Measurements from ENCODE around the gene C5orf15.
"Not testable (repeated sequence)": the region's sequence is repeated elsewhere in the genome, so short reads cannot be mapped to it uniquely, and the experiment has no call there.

Gene C5orf15

DNA sequence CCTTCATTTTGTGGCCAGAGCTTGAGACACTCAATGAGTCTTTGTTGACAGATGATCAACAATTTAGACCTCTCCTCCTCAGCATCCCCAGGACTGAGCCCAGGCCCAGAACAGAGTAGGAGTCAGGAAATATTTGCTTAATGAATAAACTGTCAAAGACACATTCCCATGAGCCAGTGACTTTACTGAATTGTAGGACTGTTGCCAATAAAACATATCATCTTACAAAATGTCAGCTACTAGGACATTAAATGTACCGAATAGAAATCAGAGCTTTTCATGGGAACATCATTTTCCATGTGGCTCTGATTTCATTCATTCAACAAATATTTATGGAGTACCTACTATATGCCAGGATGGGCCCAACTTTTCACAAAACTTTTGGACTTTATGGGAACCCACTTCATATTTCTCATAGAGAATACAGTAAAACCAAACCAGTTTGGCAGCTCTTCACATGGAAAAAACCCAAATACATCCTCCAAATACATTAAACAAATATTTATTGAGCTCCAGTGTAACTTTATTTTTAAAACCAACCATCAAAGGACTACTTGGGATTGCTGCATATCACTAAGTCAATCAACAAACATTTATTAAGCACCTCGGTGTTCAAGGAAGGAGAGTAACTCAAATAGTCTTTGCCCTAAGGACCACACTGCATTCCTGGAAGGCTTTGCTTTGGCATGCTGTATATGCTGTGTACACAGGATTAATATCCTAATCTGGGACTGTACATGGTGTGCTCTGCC lies 24.9 kb upstream of the C5orf15 start:
- no peak for DNase-seq

DNA sequence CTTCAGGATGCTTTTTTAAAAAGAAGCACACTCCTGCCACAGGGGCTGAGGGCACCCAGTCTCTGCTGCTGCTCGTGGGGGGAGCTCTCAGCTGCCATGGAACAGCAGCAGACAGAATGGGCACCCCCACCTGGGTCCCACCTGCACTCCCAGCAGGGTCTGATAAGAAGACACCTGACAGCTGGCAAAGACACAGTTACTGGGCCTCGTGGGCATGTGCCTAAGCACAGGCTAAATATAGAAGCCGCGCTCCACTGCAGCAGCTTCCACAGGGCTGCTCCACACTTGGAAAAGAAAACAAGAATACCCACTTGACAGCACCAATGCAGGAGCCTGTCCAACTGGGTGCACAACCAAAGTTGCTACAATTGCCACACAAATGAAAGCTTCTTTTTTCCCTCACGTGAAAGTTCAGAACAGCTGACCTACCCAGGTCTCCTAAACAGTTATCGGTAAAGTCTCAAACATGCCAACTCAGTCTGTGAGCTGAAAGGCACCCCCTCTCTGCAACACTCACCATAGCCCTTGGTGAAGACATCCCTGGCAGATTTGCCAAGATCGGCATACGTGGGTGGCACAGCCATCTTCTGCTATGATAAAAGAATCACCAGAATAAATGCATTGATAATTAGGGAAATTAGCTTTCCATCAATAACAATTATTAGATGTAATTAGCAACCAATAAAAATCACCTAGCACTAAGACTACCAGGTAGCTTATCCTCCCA lies 24.2 kb upstream of the C5orf15 start:
- DNase-seq = no peak

DNA sequence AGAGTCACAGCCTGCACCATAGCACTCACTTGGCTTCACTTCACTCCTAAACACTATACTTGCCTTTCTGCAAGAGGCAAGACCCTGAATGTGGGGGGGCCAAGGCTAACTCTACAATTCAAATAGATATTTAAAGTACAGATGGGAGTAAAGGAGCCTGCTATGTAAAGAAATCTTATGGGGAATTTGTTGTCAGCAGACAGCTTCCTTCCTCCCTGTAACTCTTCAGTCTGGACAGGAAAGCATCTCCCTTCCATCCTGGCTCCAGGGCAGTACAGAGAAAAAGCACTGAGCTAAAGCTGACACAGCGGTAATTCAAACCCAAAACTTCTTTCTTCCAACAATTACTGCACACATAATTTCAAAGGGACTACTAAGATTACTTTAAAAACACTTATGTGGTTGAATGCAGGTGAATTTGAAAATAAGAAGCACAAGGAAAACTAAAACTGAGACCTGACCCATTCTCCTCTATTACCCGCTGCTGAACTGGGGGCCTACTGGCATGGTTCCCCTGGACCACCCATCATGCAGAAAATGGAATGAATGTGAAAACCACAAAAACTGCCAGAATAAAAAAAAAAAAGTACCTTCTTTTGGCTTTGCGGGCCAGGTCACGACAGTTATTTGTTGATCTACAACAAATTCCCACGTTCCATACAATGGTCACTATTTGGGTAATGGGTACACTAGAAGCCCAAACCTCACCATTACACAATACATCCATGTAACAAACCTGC lies 22.9 kb upstream of the C5orf15 start:
- DNase-seq = no peak

DNA sequence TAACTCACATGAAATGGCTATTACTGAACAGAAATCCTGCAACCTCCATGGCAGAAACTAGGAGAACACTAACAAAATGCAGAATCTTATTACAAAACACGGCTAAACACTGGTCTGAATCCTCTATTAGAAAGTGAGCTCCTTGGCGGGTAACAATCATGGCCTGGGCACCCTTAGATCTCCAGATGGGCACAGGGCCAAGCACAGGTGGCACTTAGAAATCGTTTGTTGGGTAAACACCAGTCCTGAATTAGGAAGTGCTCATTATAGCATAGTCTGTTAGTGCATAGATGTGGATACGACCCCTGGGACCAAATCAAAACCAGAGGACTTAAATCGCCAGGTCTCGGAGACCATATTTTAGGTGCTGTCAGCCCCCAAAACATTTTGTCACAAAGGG lies 22.0 kb upstream of the C5orf15 start:
- DNase-seq = no peak

DNA sequence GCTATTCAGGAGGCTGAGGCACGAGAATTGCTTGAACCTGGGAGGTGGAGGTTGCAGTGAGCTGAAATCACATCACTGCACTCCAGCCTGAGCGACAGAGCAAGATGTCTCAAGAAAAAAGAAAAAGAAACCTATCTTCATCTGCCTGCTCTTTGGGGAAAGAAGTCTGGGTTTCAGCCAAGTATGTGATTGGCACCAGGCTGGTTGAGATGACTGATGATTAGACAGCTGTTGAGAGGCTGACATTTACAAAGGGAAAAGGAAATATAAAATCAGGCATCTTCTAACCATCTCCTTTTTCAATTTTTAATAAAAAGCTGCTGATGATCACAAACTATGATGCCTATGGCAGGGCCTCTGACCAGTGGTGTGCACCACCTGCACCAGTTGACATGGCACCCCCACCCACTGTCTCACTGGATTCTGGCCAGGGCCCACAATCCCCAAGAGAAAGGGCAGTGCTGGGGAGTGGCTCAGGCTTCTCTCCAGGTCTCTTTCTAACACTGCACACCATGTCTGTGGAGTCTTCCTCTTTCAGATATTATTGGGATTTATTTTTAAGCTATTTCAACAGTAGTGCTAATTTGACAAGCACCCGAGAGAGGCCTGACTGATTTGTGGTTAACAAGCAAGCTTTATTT lies 17.2 kb upstream of the C5orf15 start:
- DNase-seq = no peak

DNA sequence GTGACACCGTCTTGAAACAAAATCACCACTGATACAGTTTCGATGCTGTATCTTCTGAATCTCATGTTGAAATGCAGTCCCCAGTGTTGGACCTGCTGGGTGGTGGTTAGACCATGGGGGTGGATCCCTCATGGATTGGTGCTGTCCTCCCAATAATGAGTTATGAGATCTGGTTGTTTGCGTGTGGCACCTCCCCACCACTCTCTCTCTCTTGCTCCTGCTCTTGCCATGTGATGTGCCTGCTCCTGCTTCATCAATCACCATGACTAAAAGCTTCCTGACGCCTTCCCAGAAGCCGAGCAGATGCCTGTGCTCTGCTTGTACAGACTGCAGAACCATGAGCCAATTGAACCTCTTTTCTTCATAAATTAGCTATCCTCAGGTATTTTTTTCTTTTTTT lies 15.2 kb upstream of the C5orf15 start:
- no peak for DNase-seq

DNA sequence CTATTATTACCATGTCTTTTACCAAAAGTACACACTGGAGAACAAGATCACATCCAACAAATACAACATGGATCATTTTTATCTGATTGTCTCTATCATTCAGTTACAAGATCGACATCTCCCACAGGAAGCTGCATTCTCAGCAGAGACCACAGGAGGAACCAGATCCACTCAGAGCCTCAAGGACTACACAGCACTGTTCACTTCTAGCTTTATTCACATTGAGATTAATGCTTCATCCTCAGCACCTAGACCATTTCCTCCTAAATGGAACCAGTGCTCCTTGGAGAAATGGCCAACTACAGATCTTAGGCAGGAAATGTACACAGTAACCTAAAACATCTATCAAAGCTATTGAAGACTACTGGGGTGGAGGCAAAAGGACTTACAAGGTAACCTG lies 13.3 kb upstream of the C5orf15 start:
- no peak for DNase-seq

DNA sequence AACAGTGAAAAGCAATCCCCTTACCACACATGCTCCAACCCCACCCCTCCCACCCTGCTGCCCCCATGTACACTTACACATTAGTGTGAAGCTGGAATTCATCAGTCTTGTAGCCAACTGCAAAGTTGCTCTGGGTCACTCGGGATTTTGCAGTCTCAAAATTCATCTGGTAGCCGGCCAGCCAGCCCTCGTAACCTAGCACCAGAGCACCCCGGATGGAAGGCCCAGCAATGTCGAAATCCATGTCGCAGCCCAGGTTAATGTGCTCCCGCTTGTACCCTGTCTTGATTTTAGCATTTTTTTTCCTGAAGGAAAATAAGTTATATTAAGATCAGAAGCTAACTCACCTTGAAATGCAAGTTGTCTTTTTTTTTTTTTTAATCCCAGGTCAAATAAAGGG lies 12.2 kb upstream of the C5orf15 start:
- no peak for DNase-seq

DNA sequence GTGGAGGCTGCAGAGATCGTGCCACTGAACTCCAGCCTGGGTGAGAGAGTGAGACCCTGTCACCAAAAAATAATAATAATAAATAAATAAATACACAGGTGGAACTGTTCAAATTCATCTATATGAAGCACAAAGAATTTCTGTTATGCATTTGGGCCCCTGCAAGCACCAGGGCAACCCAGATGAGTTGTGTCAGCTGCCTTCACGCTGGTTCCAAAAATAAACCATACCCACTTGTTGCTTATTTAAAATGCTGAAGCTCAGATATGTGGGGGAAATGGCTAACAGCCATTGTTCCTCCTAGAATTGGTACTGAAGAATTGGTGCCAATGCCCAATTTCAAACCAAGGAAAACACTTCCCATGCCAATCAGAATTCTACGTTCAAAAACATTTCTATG lies 10.5 kb upstream of the C5orf15 start:
- no peak for DNase-seq

DNA sequence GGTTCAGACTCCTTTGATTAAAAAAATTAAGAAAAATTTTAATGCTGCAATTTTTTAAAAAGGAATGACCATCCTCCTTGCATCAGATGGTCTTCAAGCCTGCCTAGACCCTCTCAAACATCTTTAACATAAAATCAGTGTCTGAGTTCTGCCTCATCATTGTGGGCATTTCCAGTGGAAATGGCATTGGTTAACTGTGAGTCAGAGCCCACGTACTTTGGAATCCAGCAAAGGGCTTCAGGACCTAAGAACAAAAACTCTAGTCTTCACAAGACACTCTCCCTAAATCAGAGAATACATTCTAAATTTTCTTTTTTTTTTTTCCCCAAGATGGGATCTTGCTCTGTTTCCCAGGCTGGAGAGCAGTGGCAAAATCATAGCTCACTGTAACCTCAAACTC lies 9.4 kb upstream of the C5orf15 start:
- no peak for DNase-seq

DNA sequence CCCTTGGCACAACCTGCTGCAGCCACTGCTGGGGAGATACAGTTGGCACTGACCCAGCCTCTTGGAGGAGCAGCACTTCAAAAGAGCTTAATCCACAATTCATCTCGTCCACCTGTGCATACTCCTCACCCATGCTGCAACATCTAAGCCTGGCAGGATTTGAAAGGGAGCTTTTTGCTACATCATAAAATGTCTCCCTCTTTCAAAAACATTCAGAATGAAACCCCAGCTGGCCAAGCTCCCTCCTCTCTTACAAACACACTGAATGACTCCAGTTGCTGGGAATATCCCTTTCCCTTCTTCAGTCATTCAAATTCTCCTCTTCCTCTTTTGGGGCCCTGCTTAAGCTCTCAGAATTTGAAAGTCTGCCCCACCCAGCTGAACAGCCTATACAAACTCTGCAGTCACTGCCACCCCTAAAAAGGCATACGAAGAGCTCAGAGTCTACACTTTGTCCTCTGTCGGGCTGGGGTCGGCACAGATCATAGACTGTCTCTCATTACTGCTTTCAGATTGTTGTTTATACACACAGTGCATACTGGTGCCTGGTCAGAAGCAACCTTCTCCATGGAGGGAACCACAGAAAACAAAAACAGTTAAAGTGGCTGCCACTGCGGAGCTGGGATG lies 8.8 kb upstream of the C5orf15 start:
- DNase-seq = no peak

DNA sequence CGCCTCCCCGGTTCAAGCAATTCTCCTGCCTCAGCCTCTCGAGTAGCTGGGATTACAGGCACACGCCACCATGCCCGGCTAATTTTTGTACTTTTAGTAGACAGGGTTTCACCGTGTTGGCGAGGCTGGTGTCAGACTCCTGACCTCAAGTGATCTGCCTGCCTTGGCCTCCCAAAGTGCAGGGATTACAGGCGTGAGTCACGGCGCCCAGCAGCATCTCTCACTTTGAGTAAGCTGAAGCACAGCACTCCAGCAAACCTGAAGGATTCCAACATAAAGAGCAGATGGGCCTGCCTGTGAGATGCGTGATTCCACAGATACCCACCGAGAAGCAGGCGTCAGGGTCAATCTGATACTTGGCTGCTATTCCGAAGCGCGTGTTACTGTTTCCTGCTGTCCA lies 7.1 kb upstream of the C5orf15 start:
- DNase-seq = not testable (repeated sequence)

DNA sequence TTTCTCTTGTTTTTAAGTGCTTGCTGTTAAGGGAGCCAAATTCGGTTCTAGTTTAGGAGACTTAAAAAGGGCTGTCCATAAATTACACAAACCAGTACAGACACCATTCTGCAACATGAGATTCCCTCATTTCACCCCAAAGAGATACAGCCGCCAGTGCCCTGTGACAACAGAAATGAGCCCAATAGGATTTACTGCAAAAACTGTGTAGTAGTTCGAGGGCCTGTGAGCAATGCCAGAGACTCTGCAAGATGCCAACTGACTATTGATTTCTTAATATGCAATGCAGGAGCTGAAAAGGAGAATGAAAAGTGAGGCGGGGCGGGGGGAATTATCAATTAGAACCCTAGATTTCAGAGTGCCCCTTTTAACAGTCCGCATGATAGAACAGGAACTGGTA lies 5.7 kb upstream of the C5orf15 start:
- DNase-seq = no peak

DNA sequence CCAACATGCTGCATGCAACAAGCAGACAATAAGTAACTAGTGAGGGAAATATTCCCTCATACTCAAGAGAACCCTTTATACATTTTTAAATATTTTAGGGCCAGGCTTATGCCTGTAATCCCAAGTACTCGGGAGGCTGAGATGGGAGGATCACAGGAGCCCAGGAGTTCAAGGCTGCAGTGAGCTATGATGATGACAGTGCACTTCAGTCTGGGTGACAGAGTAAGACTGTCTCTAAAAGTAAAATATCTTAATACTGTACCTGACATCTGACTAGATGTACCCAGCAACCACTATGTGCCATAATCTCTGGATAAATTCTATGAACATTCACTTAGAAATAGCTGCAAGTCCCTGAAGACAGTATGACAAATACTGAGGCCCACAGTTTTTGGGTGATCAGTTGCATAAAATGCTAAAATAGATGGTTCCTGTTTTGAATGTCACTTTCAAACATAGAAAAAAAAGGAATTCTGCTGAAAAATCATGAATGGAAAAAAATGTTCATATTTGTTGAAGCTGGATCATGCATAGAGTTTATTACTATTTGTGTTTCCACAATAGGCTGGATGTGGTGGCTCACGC lies 2.0 kb upstream of the C5orf15 start:
- DNase-seq = no peak

DNA sequence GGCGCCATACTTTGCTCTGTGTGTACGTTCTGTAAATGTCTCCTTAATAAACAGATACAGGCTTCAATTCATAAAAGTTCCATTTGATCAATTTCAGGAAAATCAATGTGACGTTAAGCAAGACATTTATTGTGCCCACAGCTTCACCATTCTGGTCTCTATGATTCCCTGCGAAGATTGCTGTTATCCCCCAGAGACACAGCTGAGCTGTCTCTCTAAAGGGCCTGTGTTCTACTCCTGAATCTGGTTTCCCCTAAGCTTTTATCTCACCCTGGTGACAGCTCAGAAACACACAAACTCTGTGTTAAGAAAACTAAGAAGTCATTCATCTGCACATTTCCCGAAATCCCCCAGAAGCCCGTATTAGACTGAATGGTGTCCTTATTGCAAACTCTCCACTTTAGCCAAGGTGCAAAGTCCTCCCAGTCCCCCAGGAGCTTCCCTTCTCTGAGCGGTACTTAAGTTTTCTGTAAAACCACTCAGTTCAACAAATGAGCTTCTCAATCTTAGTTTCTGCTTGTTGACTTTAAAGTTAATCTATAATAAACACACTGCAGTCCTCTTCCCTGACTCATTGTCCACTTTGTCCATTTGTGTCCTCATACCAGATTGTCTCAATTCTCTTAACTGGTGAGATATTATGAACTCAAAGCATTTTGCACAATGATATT lies 1.4 kb upstream of the C5orf15 start:
- DNase-seq = no peak

DNA sequence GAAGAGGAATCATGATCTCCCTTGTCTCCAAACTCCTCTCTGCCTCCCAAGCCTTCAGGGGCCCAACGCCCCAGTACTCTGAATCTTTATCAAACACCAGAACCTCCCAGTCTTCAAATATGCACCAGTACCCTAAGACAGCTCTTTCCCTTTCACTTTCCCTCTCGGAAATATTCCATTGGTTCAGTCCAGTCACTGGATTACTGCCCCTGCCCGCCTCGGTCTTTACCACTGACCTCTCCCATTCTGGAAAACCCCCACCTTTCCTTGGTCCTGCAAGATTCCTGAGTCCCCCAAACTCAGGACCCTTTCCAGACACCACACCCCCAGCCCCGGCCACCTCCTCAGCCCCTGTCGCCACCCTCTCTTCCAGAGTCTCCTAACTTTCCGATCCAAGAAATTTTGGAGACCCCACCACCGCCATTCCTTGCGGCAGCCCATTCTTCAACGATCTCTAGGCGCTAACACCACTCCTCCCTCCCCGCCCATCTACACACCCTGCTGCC lies 674 bp downstream of the C5orf15 start:
- DNase-seq = peak; percentile 65

DNA sequence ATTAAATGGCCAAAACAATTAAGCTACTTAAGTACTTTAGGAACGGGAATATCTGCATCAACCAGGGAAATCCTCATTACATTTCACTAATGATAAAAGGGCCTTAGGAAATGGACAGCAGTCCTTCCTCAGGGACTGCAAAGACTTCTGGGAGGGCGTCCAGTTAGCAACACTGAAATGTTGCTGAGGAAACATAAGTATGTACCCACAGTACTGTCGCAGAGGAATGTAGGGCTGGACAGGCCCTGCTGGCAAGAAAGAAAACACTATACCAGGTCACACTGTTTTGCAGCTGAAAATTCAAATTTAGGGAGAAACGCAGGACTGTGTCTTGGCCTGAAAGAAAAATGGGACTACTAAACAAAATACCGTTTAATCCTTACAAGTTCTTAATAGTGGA lies 1.3 kb downstream of the C5orf15 start:
- DNase-seq = no peak

DNA sequence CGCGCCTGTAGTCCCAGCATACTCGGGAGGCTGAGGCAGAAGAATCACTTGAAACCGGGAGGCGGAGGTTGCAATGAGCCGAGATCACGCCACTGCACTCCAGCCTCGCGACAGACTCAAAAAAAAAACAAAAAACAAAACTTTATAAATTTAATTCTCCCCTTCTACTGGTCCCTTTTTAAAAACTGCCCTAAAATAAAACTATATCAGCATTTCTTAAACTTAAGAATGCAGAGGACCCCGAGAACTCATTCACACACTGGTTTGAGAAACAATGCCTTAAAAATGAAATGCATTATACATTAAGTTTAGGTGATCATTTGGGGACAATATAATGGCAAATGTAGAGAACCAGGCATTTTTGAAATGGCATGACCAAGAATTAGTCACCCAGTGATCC lies 2.3 kb downstream of the C5orf15 start:
- DNase-seq = no peak

DNA sequence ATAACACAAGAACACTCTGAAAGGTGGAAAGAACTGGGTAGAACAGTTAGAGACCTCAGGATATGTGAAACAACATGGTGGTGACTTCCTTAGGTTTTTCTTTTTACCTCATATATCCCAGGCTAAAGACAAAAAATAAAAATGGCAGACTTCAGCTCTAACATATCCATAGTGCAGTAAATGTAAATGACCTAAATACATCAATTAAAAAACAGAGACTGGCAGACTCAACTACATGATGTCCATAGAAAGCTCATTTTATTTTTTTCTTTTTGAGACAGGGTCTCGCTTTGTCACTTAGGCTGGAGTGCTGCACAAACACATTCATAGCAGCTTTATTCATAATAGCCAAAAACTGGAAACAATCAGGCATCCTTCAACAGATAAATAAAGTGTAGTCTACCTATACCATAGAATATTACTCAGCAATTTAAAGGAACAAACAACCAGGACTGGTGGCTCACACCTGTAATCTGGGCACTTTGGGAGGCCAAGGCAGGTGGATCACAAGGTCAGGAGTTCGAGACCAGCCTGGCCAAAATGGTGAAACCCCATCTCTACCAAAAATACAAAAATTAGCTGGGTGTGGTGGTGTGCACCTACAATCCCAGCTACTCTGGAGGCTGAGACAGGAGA lies 4.8 kb downstream of the C5orf15 start:
- DNase-seq = no peak

DNA sequence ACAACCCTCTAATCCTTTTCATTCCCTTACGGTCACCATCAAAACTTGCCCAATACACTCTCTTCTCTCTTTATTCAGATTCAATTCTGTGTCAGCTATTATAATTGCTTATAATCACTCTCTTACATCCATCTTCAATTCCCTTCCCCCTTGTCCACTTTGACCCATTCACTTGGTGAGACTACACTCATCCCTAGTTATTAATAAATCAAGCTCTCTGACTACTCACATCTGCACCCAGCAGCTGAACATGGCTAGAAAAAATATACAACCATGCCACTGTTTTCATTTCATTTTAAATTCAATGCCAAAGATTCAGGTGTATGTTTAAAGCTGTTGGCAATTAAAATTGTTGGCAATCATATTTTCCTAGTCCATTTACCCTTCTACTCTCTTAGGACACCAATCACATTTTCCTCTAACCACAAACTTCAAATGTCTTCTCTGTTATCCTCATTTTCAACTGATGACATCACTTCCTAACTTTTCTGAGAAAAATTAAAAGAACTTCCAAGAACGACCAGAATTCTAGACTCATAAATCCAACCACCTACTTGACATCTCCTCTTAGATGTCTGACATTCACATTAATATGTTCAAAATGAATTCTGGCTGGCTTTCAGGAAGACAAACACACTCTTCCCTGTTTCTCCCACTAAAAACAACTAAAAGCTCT lies 5.5 kb downstream of the C5orf15 start:
- no peak for DNase-seq

DNA sequence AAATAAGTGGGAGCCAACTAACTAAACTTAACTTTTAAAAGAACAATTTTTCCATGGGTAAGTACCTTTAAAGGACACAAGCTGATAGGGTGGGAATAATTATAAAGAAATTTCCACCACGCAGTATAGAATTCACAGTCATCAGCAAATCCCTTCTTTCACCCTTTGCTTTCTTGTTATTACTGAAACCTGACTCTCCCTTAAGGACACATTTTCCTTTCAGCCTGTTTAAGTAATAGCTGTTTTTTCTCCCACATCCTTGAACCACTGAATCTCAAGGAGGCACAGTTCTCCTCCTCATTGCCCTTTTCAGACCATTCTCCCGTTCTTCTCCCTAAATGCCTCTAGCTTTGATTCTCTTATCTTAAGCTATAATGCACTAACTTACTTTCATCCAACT lies 6.3 kb downstream of the C5orf15 start:
- DNase-seq = no peak

Measured in activated effector memory CD4-positive, alpha-beta T cell treated with anti-CD3 and anti-CD28 coated beads, Interleukin-2, amount 50 U/mL, for 16 hours (primary cell).